ENCODE data around the gene BICDL2. TPM values are rescaled to one million over a fixed set of nuclear protein-coding genes. Genes with fewer than 3 reads are reported as not detected.

Gene BICDL2
- total and polyA plus RNA-seq, 2 of the 8 experiments (the other 6 are each of a cell fraction or from before 2014, with no cell fraction given) = 7.3 to 15.9 TPM

DNA sequence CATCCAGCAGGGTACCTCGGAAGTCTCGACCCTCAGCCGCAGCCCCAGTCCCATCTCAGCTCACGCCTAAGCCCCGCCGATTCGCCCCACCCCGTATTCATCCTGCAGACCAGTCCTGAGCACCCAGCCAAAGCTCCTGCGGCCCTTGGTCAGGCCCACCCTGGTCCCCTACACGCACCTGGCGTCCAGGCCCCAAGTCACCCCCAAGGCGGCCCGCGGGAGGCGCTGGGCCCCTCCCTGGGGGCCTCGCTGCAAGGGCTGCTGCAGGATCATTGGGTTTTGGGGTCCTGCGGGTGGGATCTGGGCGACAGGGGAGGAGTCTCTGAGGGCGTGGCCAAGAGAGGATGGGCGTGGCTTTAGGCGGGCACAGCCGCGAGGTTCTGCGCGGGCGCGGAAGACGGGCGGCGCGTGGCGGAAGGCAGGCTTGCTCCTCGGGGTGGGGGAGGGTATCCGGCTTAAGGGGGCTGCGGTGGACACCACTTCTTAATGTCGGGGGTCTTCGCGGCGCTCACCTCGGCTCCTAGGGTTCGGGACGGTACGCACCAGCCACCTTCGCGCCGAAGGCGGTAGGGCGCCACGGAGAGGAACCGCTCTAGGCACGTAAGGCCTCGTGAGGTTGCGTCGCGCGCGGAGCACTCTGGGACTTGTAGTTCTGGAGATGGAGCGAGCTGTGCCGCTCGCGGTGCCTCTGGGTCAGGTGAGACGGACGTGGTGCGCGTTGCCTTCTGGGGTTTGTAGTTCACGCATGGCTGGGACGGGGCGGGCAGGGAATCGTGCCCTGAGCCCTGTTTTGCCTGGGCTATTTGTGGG lies 12.9 kb downstream of the BICDL2 start, which contains the start of the genes HCFC1R1 and THOC6 (continued):
- TF ChIP-seq CHD7 (IDR thresholded peaks at IDR 0.05; ENCODE audit: insufficient replicate concordance, low read length) (no peak), ATF3 (IDR thresholded peaks at IDR 0.05; ENCODE audit: insufficient read depth, low read depth, low read length) (peak; percentile 74; the same call in 1 of the 2 replicates), SIN3A (conservative IDR thresholded peaks at IDR 0.05 in 1 of 2, IDR thresholded peaks at IDR 0.05 in 1 of 2; ENCODE audit: low read depth in 1 of 2, low read length in 2 of 2) (peak; percentile 72 to 94; a peak in 2 of 4 replicates), TCF12 (IDR thresholded peaks at IDR 0.05; ENCODE audit: low read depth, low read length) (peak; percentile 71; the same call in 1 of the 2 replicates), BRCA1 (IDR thresholded peaks at IDR 0.05; ENCODE audit: low read depth, low read length) (0 out of 2 replicates have a peak, but pooled peaks have one; percentile 51)
- TF ChIP-seq, protein P1, sequence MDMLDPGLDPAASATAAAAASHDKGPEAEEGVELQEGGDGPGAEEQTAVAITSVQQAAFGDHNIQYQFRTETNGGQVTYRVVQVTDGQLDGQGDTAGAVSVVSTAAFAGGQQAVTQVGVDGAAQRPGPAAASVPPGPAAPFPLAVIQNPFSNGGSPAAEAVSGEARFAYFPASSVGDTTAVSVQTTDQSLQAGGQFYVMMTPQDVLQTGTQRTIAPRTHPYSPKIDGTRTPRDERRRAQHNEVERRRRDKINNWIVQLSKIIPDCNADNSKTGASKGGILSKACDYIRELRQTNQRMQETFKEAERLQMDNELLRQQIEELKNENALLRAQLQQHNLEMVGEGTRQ (IDR thresholded peaks at IDR 0.05; ENCODE audit: low read length) = peak; percentile 88

All from H1 (cell line).